Measurements from ENCODE around the gene P2RY6. TPM values are rescaled to one million over a fixed set of nuclear protein-coding genes. Genes with fewer than 3 reads are reported as not detected.

Gene P2RY6
- total and polyA plus RNA-seq, 2 of the 4 experiments (the other 2 are of a cell fraction) = 0.44 TPM; not detected in 1

- Histone ChIP-seq H3K9ac (ENCODE audit: low read depth, low read length) (no peak overlapping the region), H3K4me3 (ENCODE audit: insufficient read depth, low read depth, low read length) (no peak overlapping the region), H3K9me3 (ENCODE audit: control insufficient read depth, insufficient read depth, low read length) (no peaks in the 10 kb centered on the region), H2AK9ac (replicated peaks; ENCODE audit: low read depth, low read length, poor library complexity) (peak overlapping the region; percentile 38), H3K4me2 (ENCODE audit: low read depth, low read length) (no peak overlapping the region), H3K27me3 (ENCODE audit: control insufficient read depth, insufficient read depth, low read length) (no peaks in the 10 kb centered on the region), H3K9me1 (ENCODE audit: insufficient read depth, low read length) (peaks cover 46% of the 10 kb centered on the region), H3K56ac (ENCODE audit: extremely low read depth, insufficient read depth, low read length) (no peak overlapping the region), H3K23ac (ENCODE audit: low read depth, low read length) (peak overlapping the region; percentile 72), H4K8ac (ENCODE audit: low read depth in 2 of 2, low read length in 2 of 2) (peak overlapping the region in 1 of 2 experiments; percentile 14; a peak in 1 of 4 replicates), H3K18ac (ENCODE audit: low read depth, low read length) (no peak overlapping the region), H2BK20ac (ENCODE audit: low read depth, low read length) (no peak overlapping the region), H3K27ac (ENCODE audit: insufficient read depth, low read length) (peak overlapping the region; percentile 16; the same call in 1 of the 2 replicates), H3K36me3 (ENCODE audit: control insufficient read depth, insufficient read depth, low read length) (peaks cover 13% of the 10 kb centered on the region; the same call in 1 of the 2 replicates), H2AFZ (replicated peaks; ENCODE audit: low read length, poor library complexity) (no peak overlapping the region), H2BK15ac (ENCODE audit: low read depth, low read length) (no peak overlapping the region), H2AK5ac (ENCODE audit: low read depth, low read length) (peak overlapping the region; percentile 14; the same call in 1 of the 2 replicates), H4K20me1 (ENCODE audit: insufficient read depth, low read length) (peaks cover 81% of the 10 kb centered on the region), H2BK5ac (ENCODE audit: low read depth, low read length, poor library complexity, severe bottlenecking) (peak overlapping the region; percentile 27), H4K5ac (ENCODE audit: low read depth, low read length) (no peak overlapping the region), H3K14ac (replicated peaks; ENCODE audit: low read depth, low read length) (peak overlapping the region; percentile 30; the same call in 1 of the 2 replicates), H4K91ac (ENCODE audit: insufficient read depth, low read depth, low read length) (no peak overlapping the region; the same call in 1 of the 2 replicates), H2BK120ac (ENCODE audit: low read depth, low read length) (no peak overlapping the region), H3K4me1 (ENCODE audit: control insufficient read depth, insufficient read depth, low read length) (peaks cover 73% of the 10 kb centered on the region), H3K4ac (ENCODE audit: low read depth, low read length) (peak overlapping the region; percentile 23; the same call in 1 of the 2 replicates), H3K79me1 (ENCODE audit: low read depth in 1 of 2, low read length in 2 of 2) (peaks cover 12 to 90% of the 10 kb centered on the region in 2 experiments; a peak in 3 of 4 replicates)
- TF ChIP-seq ELK1 (IDR thresholded peaks at IDR 0.05; ENCODE audit: borderline replicate concordance, low read depth, low read length) (no peak), RCOR1 (IDR thresholded peaks at IDR 0.05; ENCODE audit: insufficient replicate concordance, low read length) (no peak), NFE2L2 (IDR thresholded peaks at IDR 0.05; ENCODE audit: low read depth, low read length) (no peak), BHLHE40 (IDR thresholded peaks at IDR 0.05; ENCODE audit: low read depth, low read length) (no peak), SMC3 (IDR thresholded peaks at IDR 0.05; ENCODE audit: low read depth, low read length) (no peak), RAD21 (IDR thresholded peaks at IDR 0.05; ENCODE audit: low read length) (no peak), MAFK (IDR thresholded peaks at IDR 0.05; ENCODE audit: low read depth, low read length) (no peak), CEBPB (IDR thresholded peaks at IDR 0.05; ENCODE audit: low read depth, low read length) (no peak), POLR2A (IDR thresholded peaks at IDR 0.05; ENCODE audit: low read depth, low read length) (no peak), MAZ (IDR thresholded peaks at IDR 0.05; ENCODE audit: borderline replicate concordance, low read depth, low read length) (no peak), MXI1 (IDR thresholded peaks at IDR 0.05; ENCODE audit: borderline replicate concordance, low read depth, low read length) (no peak), CTCF (conservative IDR thresholded peaks at IDR 0.05; ENCODE audit: low read depth, low read length) (no peak), USF2 (IDR thresholded peaks at IDR 0.05; ENCODE audit: low read depth, low read length) (no peak), FOS (IDR thresholded peaks at IDR 0.05; ENCODE audit: low read depth, low read length) (no peak), CHD1 (IDR thresholded peaks at IDR 0.05; ENCODE audit: low read depth, low read length) (no peak), RFX5 (IDR thresholded peaks at IDR 0.05; ENCODE audit: low read depth, low read length) (no peak)
- intact Hi-C loops (cut with micrococcal nuclease) (no loop called here), dilution Hi-C loops (cut with HindIII; ENCODE audit: low sequenced_read_pairs, unreplicated experiment) (no loop called here), in situ Hi-C loops (cut with MboI; ENCODE audit: low sequenced_read_pairs) (no loop called here)
- no CpG with 5 or more reads among the region's 3 CpGs for WGBS, 2 experiments (ENCODE audit: extremely low coverage in 2 of 2, insufficient read length in 1 of 2)
- no TSS peak for BruUV-seq (replicated peaks)
- POLR2A ChIA-PET (ENCODE audit: unreplicated experiment) = interaction anchor here (1.1 kb wide), 1 partner anchor 9 kb away, joined by 4 read pairs; no protein-coding TSS in a partner anchor
- CTCF ChIA-PET = interaction anchor here (0.6 to 1.3 kb wide), 2 partner anchors 18 to 131 kb away, joined by 3 read pairs; no protein-coding TSS in a partner anchor
- DNase-seq = no peak
- ATAC-seq (ENCODE audit: low read depth) = no peak
These were observed 45.7 kb downstream of the P2RY6 start for GRCh38 chr11:73317803-73318202.

Data from IMR-90 (cell line).